ENCODE data around the gene JMJD8. TPM values are rescaled to one million over a fixed set of nuclear protein-coding genes. Genes with fewer than 3 reads are reported as not detected.
A peak's percentile ranks its signal among the peaks of the same experiment; 100 is the strongest.

Gene JMJD8
- total and polyA plus RNA-seq, 9 of the 15 experiments (the other 6 are each of a cell fraction or from before 2014, with no cell fraction given) = 1.2 to 50.6 (median 29.3) TPM

GRCh38 chr16:733382-734207, 49.5 kb upstream of the JMJD8 start (continued):
- TF ChIP-seq TEAD1 (CRISPR knock-in tag; IDR thresholded peaks at IDR 0.05) = no peak
- TF ChIP-seq ZNF140 (CRISPR knock-in tag; IDR thresholded peaks at IDR 0.05) = no peak
- no peak for TF ChIP-seq ZNF77 (CRISPR knock-in tag; IDR thresholded peaks at IDR 0.05)
- no peak for TF ChIP-seq SMARCB1 (IDR thresholded peaks at IDR 0.05; ENCODE audit: insufficient read length, low read depth)
- no peak for TF ChIP-seq SMAD4 (CRISPR knock-in tag; conservative IDR thresholded peaks at IDR 0.05)
- no peak for TF ChIP-seq MBD2 (IDR thresholded peaks at IDR 0.05; ENCODE audit: borderline replicate concordance, low read depth)
- TF ChIP-seq ZNF57 (CRISPR knock-in tag; IDR thresholded peaks at IDR 0.05) = no peak
- no peak for TF ChIP-seq ZEB2 (IDR thresholded peaks at IDR 0.05)
- no peak for TF ChIP-seq ZNF76 (CRISPR knock-in tag; IDR thresholded peaks at IDR 0.05; ENCODE audit: borderline replicate concordance)
- TF ChIP-seq FOXK1 (CRISPR knock-in tag; IDR thresholded peaks at IDR 0.05; ENCODE audit: borderline replicate concordance) = no peak
- no peak for TF ChIP-seq CHD1 (IDR thresholded peaks at IDR 0.05; ENCODE audit: low read length)
- TF ChIP-seq SRSF7 (optimal IDR thresholded peaks at IDR 0.05; ENCODE audit: low read depth, low read length) = no peak
- no peak for TF ChIP-seq FOXO4 (CRISPR knock-in tag; IDR thresholded peaks at IDR 0.05)
- TF ChIP-seq MEIS2 (IDR thresholded peaks at IDR 0.05; ENCODE audit: partially characterized antibody) = no peak
- TF ChIP-seq, protein P1, sequence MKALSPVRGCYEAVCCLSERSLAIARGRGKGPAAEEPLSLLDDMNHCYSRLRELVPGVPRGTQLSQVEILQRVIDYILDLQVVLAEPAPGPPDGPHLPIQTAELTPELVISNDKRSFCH (CRISPR knock-in tag; IDR thresholded peaks at IDR 0.05) = no peak
- TF ChIP-seq, protein P1 (tag; IDR thresholded peaks at IDR 0.05) = no peak
- no peak for TF ChIP-seq NR2C1 (IDR thresholded peaks at IDR 0.05)
- no peak for TF ChIP-seq NR2C1 (tag; IDR thresholded peaks at IDR 0.05)
- no peak for TF ChIP-seq CC2D1A (IDR thresholded peaks at IDR 0.05)
- no peak for TF ChIP-seq TCF7 (IDR thresholded peaks at IDR 0.05; ENCODE audit: borderline replicate concordance)
- TF ChIP-seq RAD21 (CRISPR knock-in tag; conservative IDR thresholded peaks at IDR 0.05 in 1 of 2, IDR thresholded peaks at IDR 0.05 in 1 of 2) = peak in 1 of 2 experiments; percentile 43; a peak in 2 of 4 replicates
- TF ChIP-seq ZNF511 (CRISPR knock-in tag; IDR thresholded peaks at IDR 0.05) = no peak
- TF ChIP-seq ESRRA (IDR thresholded peaks at IDR 0.05; ENCODE audit: borderline replicate concordance, low read depth) = no peak
- TF ChIP-seq DACH1 (IDR thresholded peaks at IDR 0.05; ENCODE audit: partially characterized antibody) = no peak
- no peak for TF ChIP-seq SMAD1 (IDR thresholded peaks at IDR 0.05; ENCODE audit: low read depth, low read length, partially characterized antibody)
- TF ChIP-seq CCAR2 (IDR thresholded peaks at IDR 0.05; ENCODE audit: low read depth, low read length) = no peak
- TF ChIP-seq SUPT5H (IDR thresholded peaks at IDR 0.05) = no peak
- no peak for TF ChIP-seq PTTG1 (tag; IDR thresholded peaks at IDR 0.05; ENCODE audit: low read depth)
- TF ChIP-seq ZNF589 (CRISPR knock-in tag; IDR thresholded peaks at IDR 0.05; ENCODE audit: low read depth) = no peak
- TF ChIP-seq NONO (IDR thresholded peaks at IDR 0.05; ENCODE audit: low read depth in 2 of 2, low read length in 1 of 2) = no peak

Data from K562 (cell line).